RKO (cell line): ENCODE data around the gene CD163L1.

Experiments used
- DNase-seq: peaks from one replicate; pipeline ENCODE4 v3.0.0-alpha.2; 2016; ENCODE audit warnings: low spot score

CD163L1 gene

DNA sequence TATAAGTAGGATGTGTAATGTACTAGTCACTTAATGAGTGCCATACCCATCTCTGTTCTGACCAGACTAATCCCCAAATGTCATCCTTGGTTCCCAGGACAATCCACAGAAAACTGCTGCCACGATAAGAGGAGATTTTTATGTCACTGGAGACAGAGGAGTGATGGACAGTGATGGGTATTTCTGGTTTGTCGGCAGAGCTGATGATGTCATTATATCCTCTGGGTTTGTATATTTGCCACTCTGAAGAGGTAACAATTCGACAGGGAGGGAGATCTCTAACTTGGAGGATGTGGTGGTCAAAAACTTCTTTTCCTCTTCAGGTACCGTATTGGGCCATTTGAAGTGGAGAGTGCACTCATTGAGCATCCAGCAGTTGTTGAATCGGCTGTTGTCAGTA, 119.8 kb downstream of the CD163L1 start:
- no peak for DNase-seq

DNA sequence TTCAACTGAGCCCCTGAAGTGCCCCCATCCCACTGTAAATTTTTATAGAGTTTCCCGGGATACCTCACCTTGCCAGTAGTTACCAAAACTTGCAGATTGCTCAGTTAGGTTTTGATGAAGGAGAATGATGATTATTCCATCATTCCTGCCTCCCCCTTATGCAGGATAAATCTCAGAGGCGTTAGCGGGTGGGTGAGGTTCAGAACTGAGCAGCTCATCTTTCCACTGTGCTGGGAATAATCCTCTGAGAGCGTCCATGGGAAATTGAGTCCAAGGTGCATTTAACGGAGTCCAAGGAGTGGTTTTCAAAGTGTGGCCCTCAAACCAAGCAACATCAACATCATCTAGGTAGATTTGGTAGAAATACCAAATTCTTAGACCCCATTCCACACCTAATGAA, 121.4 kb downstream of the CD163L1 start:
- DNase-seq = no peak

DNA sequence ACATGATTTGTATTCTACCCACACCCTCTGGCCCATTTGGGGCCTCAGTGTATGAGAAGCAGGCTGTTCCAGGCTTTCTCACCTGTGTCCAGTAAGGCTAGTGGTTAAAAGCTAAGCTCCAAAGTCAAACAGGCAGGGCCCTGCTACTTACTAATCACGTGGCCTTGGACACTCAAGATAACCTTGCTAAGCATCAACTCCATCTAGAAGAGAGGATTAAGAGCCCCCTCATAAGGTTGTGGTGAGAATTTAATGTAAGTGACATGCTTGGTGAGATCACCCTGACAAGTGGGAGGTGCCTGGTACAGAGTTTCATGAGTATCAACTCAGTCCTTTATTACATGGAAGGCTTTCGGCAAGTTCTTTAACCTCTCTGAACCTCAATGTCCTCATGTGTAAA, 122.3 kb downstream of the CD163L1 start:
- DNase-seq = no peak

DNA sequence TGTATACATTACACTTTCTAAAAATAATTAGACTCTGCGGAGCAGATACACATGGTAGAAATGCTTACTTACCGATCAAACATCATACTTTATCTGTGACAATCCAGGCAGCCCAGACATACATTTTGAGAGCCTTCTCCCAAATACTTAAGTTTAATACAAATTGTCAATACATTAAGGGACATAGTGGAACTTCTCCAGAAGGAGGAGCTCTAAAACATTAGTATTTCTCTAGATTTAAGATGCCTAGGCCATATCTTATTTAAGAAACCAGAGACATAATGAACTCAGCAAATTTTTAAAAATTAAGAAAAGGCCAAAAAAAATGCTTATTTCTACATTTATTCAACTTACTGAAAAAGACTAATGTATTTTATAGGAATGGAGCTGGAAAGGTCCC, 124.0 kb downstream of the CD163L1 start:
- no peak for DNase-seq

DNA sequence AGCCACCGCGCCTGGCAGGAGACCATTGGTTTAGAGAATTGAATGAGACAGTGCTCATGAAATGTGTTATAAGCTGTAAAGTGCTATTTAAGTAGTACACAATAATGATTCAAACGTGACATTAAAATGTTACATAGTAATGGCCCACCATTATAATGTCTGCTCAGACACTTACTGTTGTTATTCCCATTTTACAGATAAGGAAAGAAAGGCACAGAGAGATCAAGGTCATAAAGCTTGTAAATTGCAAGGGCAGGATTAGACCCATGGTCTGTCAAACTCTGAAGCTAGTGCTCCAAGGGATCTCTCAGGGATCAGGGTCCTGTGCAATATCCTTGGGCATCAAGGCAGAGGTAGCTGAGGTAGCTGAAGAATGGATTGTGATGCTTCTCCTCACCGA, 133.9 kb downstream of the CD163L1 start:
- DNase-seq = no peak
